Panc1 (cell line): ENCODE measurements around the gene ACSS1. TPM values are rescaled to one million over a fixed set of nuclear protein-coding genes. Genes with fewer than 3 reads are reported as not detected.
"Not testable (repeated sequence)": the region's sequence is repeated elsewhere in the genome, so short reads cannot be mapped to it uniquely, and the experiment has no call there.

Experiments
- ATAC-seq: fragments of 200-7000 bp; cut with Tn5 transposase; 2 replicates; pipeline ENCODE4 v1.9.1; 2020; ENCODE audit warnings: mild to moderate bottlenecking, moderate library complexity
- BruUV-seq: library from RNA; stranded (reverse); fragments of 400-500 nt; replicated peaks from 2 replicates; lab custom pipeline; 2021; lab: Mats Ljungman, UMichigan
- CTCF ChIA-PET: fragments of 300-600 bp; sonication (Branson Sonifier 250); formaldehyde crosslinking; loops from one replicate; lab custom pipeline; 2022; ENCODE audit warnings: antibody characterized with exemption; lab: Charles Lee
- POLR2A ChIA-PET: fragments of 300-600 bp; sonication (Branson Sonifier 250); formaldehyde crosslinking; loops from one replicate; lab custom pipeline; 2022; ENCODE audit warnings: antibody characterized with exemption; lab: Charles Lee
- DNase-seq: peaks from one replicate; pipeline ENCODE4 v3.0.0-alpha.2; 2010; ENCODE audit warnings: low read depth, low spot score
- H3K27ac ChIP-seq: 2 replicates; pipeline ENCODE4 v1.5.1; 2011; ENCODE audit warnings: mild to moderate bottlenecking, low read length, inconsistent platforms
- H3K27me3 ChIP-seq: fragments of 200-500 bp; sonication (Bioruptor generic); 2 replicates; pipeline ENCODE4 v1.6.0; 2014; ENCODE audit warnings: low read length, inconsistent platforms; ENCODE audit not compliant: control insufficient read depth, insufficient read depth
- H3K36me3 ChIP-seq: fragments of 200-500 bp; sonication (Bioruptor generic); 2 replicates; pipeline ENCODE4 v1.5.1; 2014; ENCODE audit warnings: inconsistent platforms, mild to moderate bottlenecking, low read length, moderate library complexity; ENCODE audit not compliant: control insufficient read depth, insufficient read depth
- H3K4me1 ChIP-seq: 2 replicates; pipeline ENCODE4 v1.5.1; 2011; ENCODE audit warnings: inconsistent platforms, mild to moderate bottlenecking, low read length, moderate library complexity; ENCODE audit not compliant: control insufficient read depth, insufficient read depth
- H3K4me3 ChIP-seq, 2 experiments: 2 replicates each; pipeline ENCODE4 v1.5.1; 2011 to 2012; ENCODE audit warnings: low read depth in 2 of 2, low read length in 2 of 2, mild to moderate bottlenecking in 2 of 2, inconsistent platforms in 1 of 2, moderate library complexity in 1 of 2
- H3K9me3 ChIP-seq: fragments of 200-500 bp; sonication (Bioruptor generic); 2 replicates; pipeline ENCODE4 v1.5.1; 2014; ENCODE audit warnings: low read depth, mild to moderate bottlenecking, inconsistent platforms, low read length, moderate library complexity; ENCODE audit not compliant: control insufficient read depth, insufficient read depth
- CTCF ChIP-seq: fragments of 450-650 bp; IDR thresholded peaks from 2 replicates; pipeline ENCODE4 v1.5.1; 2017; ENCODE audit warnings: mild to moderate bottlenecking
- POLR2AphosphoS5 ChIP-seq: IDR thresholded peaks from 2 replicates; pipeline ENCODE4 v1.6.1; 2012; ENCODE audit warnings: mild to moderate bottlenecking, low read depth, low read length, moderate library complexity
- REST ChIP-seq, 2 experiments: IDR thresholded peaks; 2 replicates each; pipeline ENCODE4 v1.6.1; 2011 to 2012; ENCODE audit warnings: low read depth in 2 of 2, control low read depth in 1 of 2, low read length in 1 of 2, mild to moderate bottlenecking in 1 of 2, moderate library complexity in 1 of 2; ENCODE audit not compliant: insufficient read depth in 1 of 2
- SIN3A ChIP-seq: IDR thresholded peaks from 2 replicates; pipeline ENCODE4 v1.6.1; 2012; ENCODE audit warnings: low read depth, mild to moderate bottlenecking, low read length, moderate library complexity, borderline replicate concordance; ENCODE audit not compliant: insufficient read depth
- TCF7L2 ChIP-seq: IDR thresholded peaks from 2 replicates; pipeline ENCODE4 v1.6.1; 2011; ENCODE audit warnings: mild to moderate bottlenecking, low read depth, low read length, inconsistent platforms
- in situ Hi-C: cut with HindIII; loops from 2 replicates; pipeline ENCODE4 v1.10.0; 2016; ENCODE audit warnings: low sequenced_read_pairs, low pct_unique_long_range_greater_than_20kb
- intact Hi-C: fragments of 100-400 bp; cut with micrococcal nuclease; formaldehyde crosslinking; loops from one replicate; pipeline ENCODE4 v1.10.0; 2022; ENCODE audit not compliant: unreplicated experiment
- total RNA-seq: library from RNA; stranded (reverse); gene quantifications from one replicate; pipeline ENCODE4 v1.2.1, GENCODE V29; 2021; ENCODE audit not compliant: unreplicated experiment

ACSS1 gene
- total RNA-seq, 1 experiment from 2014 or later, result 32.2 TPM

DNA sequence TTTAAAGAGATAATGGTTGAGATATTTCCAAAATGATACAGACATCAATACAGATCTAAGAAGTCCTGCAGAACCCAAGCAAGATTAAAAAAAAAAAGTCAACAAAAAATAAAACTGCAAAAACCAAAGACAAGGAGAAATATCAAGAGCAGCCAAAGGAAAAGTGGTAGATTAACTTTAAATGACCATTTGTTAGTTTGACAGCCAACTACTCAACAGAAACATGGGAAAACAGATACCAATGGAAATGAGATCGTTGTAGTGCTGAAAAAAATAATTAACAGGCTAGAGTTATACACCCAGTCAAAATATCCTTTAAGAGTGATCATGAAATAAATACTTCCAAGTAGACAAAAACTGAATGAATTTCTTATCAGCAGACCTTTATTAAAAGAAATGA lies 54.9 kb downstream of the ACSS1 start:
- no peaks in the 10 kb centered on the region for H3K27me3 ChIP-seq
- no peak overlapping the region for H3K4me3 ChIP-seq
- ATAC-seq (no peak), DNase-seq (no peak)
- H3K4me1 ChIP-seq, result 0 out of 2 replicates have a peak, but pooled peaks cover 3% of the 10 kb centered on the region
- intact Hi-C loops, result no loop called here
- no peaks in the 10 kb centered on the region for H3K36me3 ChIP-seq
- in situ Hi-C loops, result no loop called here
- TF ChIP-seq REST (IDR thresholded peaks at IDR 0.05; ENCODE audit: insufficient read depth in 1 of 2, low read depth in 2 of 2, low read length in 1 of 2), result no peak
- no peak for TF ChIP-seq SIN3A
- no peak for TF ChIP-seq CTCF
- no peak for TF ChIP-seq TCF7L2
- H3K27ac ChIP-seq, result no peak overlapping the region
- CTCF ChIA-PET, result no interaction called here
- peaks cover 4% of the 10 kb centered on the region; the same call in 1 of the 2 replicates for H3K9me3 ChIP-seq
- no TSS peak for BruUV-seq
- POLR2A ChIA-PET, result no interaction called here

DNA sequence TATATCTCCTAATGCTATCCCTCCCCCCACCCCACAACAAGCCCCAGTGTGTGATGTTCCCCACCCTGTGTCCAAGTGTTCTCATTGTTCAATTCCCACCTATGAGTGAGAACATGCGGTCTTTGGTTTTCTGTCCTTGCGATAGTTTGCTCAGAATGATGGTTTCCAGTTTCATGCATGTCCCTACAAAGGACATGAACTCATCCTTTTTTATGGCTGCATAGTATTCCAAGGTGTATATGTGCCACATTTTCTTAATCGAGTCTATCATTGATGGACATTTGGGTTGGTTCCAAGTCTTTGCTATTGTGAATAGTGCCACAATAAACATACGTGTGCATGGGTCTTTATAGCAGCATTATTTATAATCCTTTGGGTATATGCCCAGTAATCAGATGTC lies 56.6 kb downstream of the ACSS1 start:
- H3K4me3 ChIP-seq, H3K9me3 ChIP-seq, H3K4me1 ChIP-seq, ATAC-seq, POLR2A ChIA-PET, H3K27me3 ChIP-seq, intact Hi-C loops, H3K27ac ChIP-seq, H3K36me3 ChIP-seq, DNase-seq, CTCF ChIA-PET, in situ Hi-C loops, BruUV-seq: not testable (repeated sequence)

GRCh38 chr20:25000268-25000801 lies 57.6 kb downstream of the ACSS1 start:
- DNase-seq, result no peak
- BruUV-seq, result no TSS peak
- intact Hi-C loops, result no loop called here
- POLR2A ChIA-PET, result no interaction called here
- CTCF ChIA-PET, result no interaction called here
- peaks cover 13% of the 10 kb centered on the region for H3K4me1 ChIP-seq
- peak; percentile 45; the same call in 1 of the 2 replicates for ATAC-seq
- no peaks in the 10 kb centered on the region for H3K36me3 ChIP-seq
- TF ChIP-seq POLR2AphosphoS5 (no peak), REST (IDR thresholded peaks at IDR 0.05; ENCODE audit: insufficient read depth in 1 of 2, low read depth in 2 of 2, low read length in 1 of 2) (no peak), SIN3A (no peak), TCF7L2 (no peak), CTCF (no peak)
- in situ Hi-C loops, result no loop called here
- H3K4me3 ChIP-seq, result no peak overlapping the region
- no peak overlapping the region for H3K27ac ChIP-seq
- H3K27me3 ChIP-seq, result no peaks in the 10 kb centered on the region
- H3K9me3 ChIP-seq, result peaks cover 4% of the 10 kb centered on the region; the same call in 1 of the 2 replicates
